Endometrial microvascular endothelial cells (primary cell): ENCODE measurements around the gene FIBIN. TPM values are rescaled to one million over a fixed set of nuclear protein-coding genes. Genes with fewer than 3 reads are reported as not detected.

Source experiments
- total RNA-seq: library from RNA; depleted of rRNA; stranded (reverse); fragments of >200 nt; gene quantifications from one replicate; pipeline ENCODE4 v1.2.3, GENCODE V29; 2015; ENCODE audit errors: inconsistent ontology term

Gene FIBIN
- total RNA-seq, 1 donor from 2014 or later: not detected

Other genes with a start within 250 kb of the FIBIN start
- not detected for gene BBOX1, start 46.7 kb downstream of the FIBIN start, total RNA-seq